ENCODE data around the gene TTBK1.

TTBK1 gene

GRCh38 chr6:43256670-43257366 is 13.5 kb downstream of the TTBK1 start:
- no peak for DNase-seq

- no peak for DNase-seq
Observed at GRCh38 chr6:43257367-43258145, 14.3 kb downstream of the TTBK1 start.

GRCh38 chr6:43258180-43258579 is 14.9 kb downstream of the TTBK1 start:
- no peak for DNase-seq

GRCh38 chr6:43258807-43259686 is 15.8 kb downstream of the TTBK1 start:
- no peak for DNase-seq

- DNase-seq = no peak
Observed at GRCh38 chr6:43260791-43261190, 17.5 kb downstream of the TTBK1 start.

- no peak for DNase-seq
Observed at GRCh38 chr6:43261198-43261597, 17.9 kb downstream of the TTBK1 start.

GRCh38 chr6:43262000-43262779 is 18.9 kb downstream of the TTBK1 start:
- no peak for DNase-seq

- DNase-seq = no peak
Observed at GRCh38 chr6:43262780-43263313, 19.6 kb downstream of the TTBK1 start.

GRCh38 chr6:43263314-43264178 is 20.3 kb downstream of the TTBK1 start:
- peak; percentile 99 for DNase-seq

GRCh38 chr6:43264599-43265145 is 21.4 kb downstream of the TTBK1 start:
- DNase-seq = no peak

GRCh38 chr6:43265564-43265963 is 22.3 kb downstream of the TTBK1 start:
- no peak for DNase-seq

GRCh38 chr6:43267619-43268354 is 24.5 kb downstream of the TTBK1 start:
- no peak for DNase-seq

- no peak for DNase-seq
Observed at GRCh38 chr6:43268355-43268700, 25.0 kb downstream of the TTBK1 start.

- DNase-seq = no peak
Observed at GRCh38 chr6:43268782-43269272, 25.5 kb downstream of the TTBK1 start.

GRCh38 chr6:43269273-43270007 is 26.2 kb downstream of the TTBK1 start:
- no peak for DNase-seq

- no peak for DNase-seq
Observed at GRCh38 chr6:43271103-43271815, 28.0 kb downstream of the TTBK1 start.

- no peak for DNase-seq
Observed at GRCh38 chr6:43271944-43272343, 28.7 kb downstream of the TTBK1 start.

- DNase-seq = no peak
Observed at GRCh38 chr6:43273707-43274106, 30.4 kb downstream of the TTBK1 start.
